Activated CD4-positive, alpha-beta T cell treated with anti-CD3 and anti-CD28 coated beads, Interleukin-2, Interleukin-6, amounts not matched to agents 100 ng/mL and 50 ng/mL, durations not matched to agents 16 hours and 8 hours (primary cell): ENCODE data around the gene LILRB2.
A peak's percentile ranks its signal among the peaks of the same experiment; 100 is the strongest.
"Not testable (repeated sequence)": the region's sequence is repeated elsewhere in the genome, so short reads cannot be mapped to it uniquely, and the experiment has no call there.

ENCODE experiments used
- DNase-seq: peaks from one replicate; pipeline ENCODE4 v3.0.0-alpha.2; 2020

LILRB2 gene

DNA sequence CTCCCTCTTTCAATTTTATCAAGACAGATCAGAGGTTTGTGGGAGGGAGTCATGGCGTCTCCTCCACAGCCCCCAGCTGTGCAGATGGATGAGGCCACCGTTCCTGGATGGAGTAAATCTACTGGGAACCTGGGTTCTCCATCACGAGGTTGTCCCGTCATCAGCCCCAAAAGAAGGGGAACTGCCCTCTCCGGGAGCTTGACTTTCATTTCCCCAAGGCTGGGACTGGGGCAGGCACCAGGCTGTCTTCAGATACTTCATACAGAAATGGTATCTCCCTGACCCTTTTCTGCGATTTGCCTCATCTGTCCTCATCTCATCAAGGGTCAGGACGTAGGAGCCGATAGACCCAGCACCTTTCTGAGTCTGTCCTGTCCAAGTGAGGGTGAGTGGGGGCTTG lies 9.8 kb downstream of the LILRB2 start:
- no peak for DNase-seq

- no peak for DNase-seq
These were observed 12.0 kb downstream of the LILRB2 start for GRCh38 chr19:54268936-54269335.

DNA sequence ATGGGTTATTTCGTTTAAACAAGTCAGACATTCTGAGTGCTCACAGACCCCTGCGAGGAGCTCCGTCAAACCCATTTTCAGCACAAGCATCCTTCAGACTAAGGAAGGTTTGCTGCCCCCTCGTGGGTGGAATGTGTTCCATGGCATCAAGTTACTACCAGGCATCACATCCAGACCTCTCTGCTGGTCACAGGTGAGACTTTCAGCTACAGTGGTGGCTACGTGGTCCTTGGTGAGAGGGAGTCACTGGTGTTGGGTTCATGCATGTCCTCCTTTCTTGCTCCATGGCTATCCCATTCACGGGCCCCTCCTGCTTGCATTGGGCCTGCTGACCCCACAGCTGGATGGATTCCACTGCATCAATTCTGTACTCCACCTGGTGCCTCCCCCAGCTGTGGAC lies 14.8 kb downstream of the LILRB2 start:
- peak; percentile 75 for DNase-seq

- DNase-seq, result no peak
These were observed 18.4 kb downstream of the LILRB2 start for GRCh38 chr19:54262470-54262869.

GRCh38 chr19:54262066-54262465 lies 18.8 kb downstream of the LILRB2 start:
- DNase-seq, result no peak

DNA sequence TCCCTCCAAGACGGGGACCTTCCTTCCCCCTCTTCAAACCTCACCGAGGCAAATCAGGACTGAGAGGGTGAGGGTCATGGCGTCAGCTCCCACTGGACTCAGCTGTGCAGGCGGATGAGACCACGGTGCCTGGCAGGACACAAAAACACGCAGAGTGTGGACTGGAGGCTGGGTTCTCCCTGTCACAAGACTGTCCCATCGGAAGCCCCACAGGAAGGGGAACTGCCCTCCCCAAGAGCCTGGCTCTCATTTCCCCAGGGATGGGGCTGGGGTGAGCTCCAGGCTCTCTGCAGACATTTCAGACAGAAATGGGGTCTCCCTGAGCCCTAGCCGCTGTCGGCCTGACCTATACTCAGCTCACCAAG lies 23.8 kb downstream of the LILRB2 start, which contains the start of gene LILRB5:
LILRB5 (minus strand) TSS at position 158 of the 365 bp plus-strand sequence; CDS start at position 78, 80 bp downstream.
- DNase-seq, result no peak

GRCh38 chr19:54256250-54257115 lies 24.4 kb downstream of the LILRB2 start:
- DNase-seq, result no peak

- no peak for DNase-seq
These were observed 25.7 kb downstream of the LILRB2 start for GRCh38 chr19:54255105-54255775.

GRCh38 chr19:54254195-54254906 lies 26.6 kb downstream of the LILRB2 start:
- no peak for DNase-seq

DNA sequence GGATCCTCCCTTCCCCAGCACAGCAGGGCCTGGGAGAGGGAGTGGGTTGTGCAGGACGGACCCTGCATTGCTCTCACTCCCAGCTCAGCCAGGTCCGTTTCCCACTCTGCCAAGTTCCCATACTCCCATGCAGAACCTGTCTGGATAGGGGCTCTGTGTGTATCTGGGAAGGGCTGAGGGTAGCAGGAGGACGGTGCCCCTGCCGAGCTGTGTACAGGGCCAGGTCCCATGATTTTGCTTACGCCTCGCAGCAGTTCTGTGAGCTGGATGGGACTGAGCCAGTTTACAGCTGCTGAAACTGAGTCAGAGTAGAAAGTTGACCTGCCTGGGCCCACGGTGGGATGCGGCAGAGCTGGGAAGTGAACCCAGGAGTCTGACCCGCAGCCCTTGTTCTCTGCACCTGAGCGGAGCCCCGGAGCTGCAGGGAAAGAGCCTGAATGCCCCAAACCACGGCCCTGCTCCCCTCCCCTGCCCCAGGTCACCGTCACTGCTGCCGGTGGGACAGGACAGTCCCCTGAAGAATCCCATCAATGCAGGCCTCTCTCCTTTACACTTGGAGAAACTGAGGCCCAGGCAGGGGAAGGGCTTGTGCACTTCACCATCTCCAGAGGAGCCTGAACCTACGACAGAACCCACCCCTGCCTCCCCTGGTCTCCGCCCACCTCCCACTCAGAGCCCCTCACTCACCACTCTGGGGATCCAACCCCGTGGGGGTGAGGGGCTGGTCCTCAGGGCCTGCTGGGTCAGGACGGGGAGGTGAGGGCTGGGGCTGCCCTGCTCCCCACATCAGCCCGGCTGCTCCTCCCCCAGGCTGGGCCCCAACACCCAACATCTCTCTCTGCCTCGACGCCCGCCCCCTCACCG lies 27.3 kb downstream of the LILRB2 start:
- no peak for DNase-seq

GRCh38 chr19:54252845-54253244 lies 28.1 kb downstream of the LILRB2 start:
- DNase-seq, result no peak

DNA sequence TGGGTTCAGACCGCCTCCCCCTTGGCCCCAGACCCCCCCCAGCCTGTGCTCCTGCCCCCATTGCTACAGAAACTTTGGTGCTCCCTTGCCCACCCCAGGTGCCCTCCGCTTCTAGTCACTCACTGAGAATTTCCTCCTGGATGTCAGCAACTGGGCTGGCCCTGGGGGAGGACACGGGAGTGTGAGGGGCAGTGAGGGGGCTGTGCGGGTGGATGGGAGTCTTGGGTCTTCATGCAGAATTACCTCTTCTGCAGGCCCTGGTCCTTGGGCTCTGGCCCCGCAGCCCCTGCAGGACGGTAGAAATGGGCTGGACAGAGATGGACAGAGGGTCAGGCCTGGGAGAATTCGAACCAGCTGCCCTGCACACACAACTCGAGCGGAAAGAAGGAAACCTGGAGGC lies 28.7 kb downstream of the LILRB2 start:
- DNase-seq, result no peak

DNA sequence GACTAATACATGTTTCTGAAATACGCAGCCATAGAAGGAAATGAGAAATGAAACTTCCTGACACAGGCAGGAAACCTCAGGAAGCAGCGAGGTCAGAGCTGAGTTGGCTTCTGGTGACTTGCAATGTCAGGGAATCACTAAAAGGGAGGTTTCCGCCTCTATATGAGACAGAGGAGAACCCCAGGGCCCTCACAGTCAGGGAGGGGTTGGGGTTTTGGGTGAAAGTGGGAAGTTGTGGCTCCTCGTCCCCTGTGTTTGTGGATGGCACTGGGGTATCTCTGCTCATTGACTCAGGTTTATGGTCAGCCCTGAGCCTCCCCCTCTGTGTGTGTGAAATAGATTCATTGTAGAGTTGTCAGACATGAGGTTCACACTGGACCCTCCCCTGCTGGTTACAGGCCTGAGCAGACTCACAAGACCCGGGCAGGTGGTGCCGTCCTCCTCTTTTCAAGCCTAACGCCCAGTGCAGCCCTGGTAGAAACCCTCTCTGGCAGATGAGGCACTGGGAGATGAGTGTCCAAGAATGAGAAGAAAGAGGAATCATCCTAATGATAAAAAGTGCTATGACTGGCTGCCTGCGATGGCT lies 32.8 kb downstream of the LILRB2 start:
- peak; percentile 68 for DNase-seq

DNA sequence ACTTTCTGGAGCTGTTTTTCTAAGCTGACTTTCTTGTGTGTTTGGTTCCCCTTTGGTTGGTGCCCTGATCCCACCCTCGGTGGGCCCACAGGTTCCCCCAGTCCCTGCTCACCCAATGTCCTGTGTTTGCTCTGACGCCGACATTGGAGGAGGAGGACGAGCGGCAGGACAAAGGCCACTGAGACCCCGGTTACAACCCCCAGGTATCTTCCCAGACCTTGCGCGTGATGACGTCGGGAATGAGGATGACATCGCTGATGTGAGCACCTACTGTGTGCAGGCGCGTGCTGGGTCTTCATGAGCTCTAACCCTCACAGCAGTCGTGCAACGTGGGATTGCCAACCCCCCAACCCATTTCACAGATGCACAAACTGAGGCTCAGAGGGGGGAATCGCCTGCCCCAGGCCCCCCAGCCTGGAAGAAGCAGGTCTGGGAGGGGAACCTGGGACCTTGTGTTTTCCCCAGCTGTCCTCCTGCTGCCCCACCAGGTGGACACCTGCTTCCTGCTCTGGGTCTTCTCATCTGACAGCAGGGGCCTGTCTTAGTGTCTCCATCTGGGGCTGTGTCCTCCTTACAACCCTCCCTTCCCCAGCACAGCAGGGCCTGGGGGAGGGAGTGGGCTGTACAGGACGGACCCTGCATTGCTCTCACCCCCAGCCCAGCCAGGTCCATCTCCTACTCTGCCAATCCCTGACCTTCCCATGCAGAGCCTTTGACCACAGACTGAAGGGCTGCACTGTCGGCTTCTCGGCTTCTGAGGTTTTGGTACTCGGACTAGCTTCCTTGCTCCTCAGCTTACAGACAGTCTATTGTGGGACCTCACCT lies 33.6 kb downstream of the LILRB2 start:
- no peak for DNase-seq

GRCh38 chr19:54245936-54246335 lies 35.0 kb downstream of the LILRB2 start:
- no peak for DNase-seq

DNA sequence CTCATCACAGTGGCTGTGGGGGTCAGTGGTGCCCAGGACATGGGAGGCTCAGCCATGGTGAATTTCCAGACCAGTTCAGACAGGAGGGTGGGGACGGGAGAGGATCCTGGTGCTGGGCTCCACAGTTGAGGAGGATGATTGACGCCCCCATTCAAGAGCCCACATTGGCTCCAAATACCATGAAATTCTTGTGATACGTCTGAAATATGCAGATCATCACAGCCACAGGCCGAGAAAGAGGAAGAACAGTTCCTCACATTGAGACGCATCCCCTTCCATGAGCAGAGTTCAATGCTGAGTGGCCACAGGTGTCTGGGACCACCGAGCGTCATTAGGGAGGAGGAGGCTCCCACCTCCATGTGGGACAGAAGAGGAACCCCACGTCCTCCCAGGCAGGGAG lies 37.1 kb downstream of the LILRB2 start:
- not testable (repeated sequence) for DNase-seq

DNA sequence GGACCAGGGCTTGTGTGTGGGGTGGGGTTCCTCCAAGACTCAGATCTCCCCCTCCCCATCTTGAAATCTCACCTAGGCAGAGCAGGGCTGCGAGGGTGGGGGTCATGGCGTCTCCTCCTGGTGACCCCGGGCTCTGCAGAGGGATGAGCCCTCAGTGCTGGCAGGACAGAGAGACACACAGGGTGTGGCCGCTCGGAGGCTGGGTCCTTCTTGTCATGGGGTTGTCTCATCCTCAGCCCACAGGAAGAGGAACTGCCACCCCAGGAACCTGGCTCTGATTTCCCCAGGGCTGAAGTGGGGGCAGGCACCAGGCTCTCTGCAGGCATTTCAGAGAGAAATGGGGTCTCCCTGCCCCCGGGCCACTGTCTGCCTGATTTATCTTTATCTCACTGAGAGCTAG lies 38.3 kb downstream of the LILRB2 start, which contains the start of gene LILRA6:
LILRA6 (minus strand) TSS at position 145 of the 400 bp plus-strand sequence.
- DNase-seq, result not testable (repeated sequence)

- not testable (repeated sequence) for DNase-seq
These were observed 38.7 kb downstream of the LILRB2 start for GRCh38 chr19:54242234-54242633.

- not testable (repeated sequence) for DNase-seq
These were observed 40.3 kb downstream of the LILRB2 start for GRCh38 chr19:54240372-54241336.
